ENCODE results near the gene PIGX.

- TF ChIP-seq CTCF (IDR thresholded peaks at IDR 0.05) (no peak), POLR2A (IDR thresholded peaks at IDR 0.05) (no peak)
Measured at GRCh38 chr3:196686436-196686835, 25.7 kb upstream of the PIGX start.
